ENCODE measurements around the gene CARNS1. TPM values are rescaled to one million over a fixed set of nuclear protein-coding genes. Genes with fewer than 3 reads are reported as not detected.

Gene CARNS1
- total and polyA plus RNA-seq, 9 of the 15 experiments (the other 6 are each of a cell fraction or from before 2014, with no cell fraction given), result 0.01 to 0.18 (median 0.06) TPM; not detected in 3

GRCh38 chr11:67429722-67430121 is 14.2 kb downstream of the CARNS1 start:
- BruUV-seq (replicated peaks), result no TSS peak
- Histone ChIP-seq H3K79me2 (ENCODE audit: control insufficient read depth, insufficient read depth, low read length) (peaks cover 25% of the 10 kb centered on the region), H3K36me3 (ENCODE audit: control insufficient read depth, insufficient read depth, low read length) (peaks cover 55% of the 10 kb centered on the region; the same call in 2 of the 3 replicates), H3K4me1 (replicated peaks in 1 of 2; ENCODE audit: control insufficient read depth in 2 of 2, insufficient read depth in 2 of 2, low read length in 2 of 2) (peaks cover 9 to 43% of the 10 kb centered on the region in 2 experiments; a peak in 4 of 5 replicates), H3K9me1 (ENCODE audit: control insufficient read depth, insufficient read depth, low read length) (peaks cover 4% of the 10 kb centered on the region), H3K4me2 (ENCODE audit: insufficient read depth, low read length) (peak overlapping the region; percentile 93), H3K9me3 (replicated peaks; ENCODE audit: control insufficient read depth, insufficient read depth, low read depth, low read length) (no peaks in the 10 kb centered on the region), H4K20me1 (replicated peaks; ENCODE audit: control insufficient read depth, insufficient read depth, low read length) (no peaks in the 10 kb centered on the region), H3K27me3 (ENCODE audit: control insufficient read depth in 2 of 2, insufficient read depth in 2 of 2, low read length in 2 of 2) (no peaks in the 10 kb centered on the region), H3K4me3 (peak overlapping the region; percentile 83; the same call in 1 of the 2 replicates), H3K9ac (ENCODE audit: insufficient read depth in 1 of 2, low read depth in 2 of 2, low read length in 2 of 2) (peak overlapping the region; percentile 91 to 97; a peak in 2 of 4 replicates), H2AFZ (ENCODE audit: low read depth, low read length) (no peak overlapping the region), H3K27ac (ENCODE audit: extremely low read depth, low read depth, low read length) (no peak overlapping the region)
- TF ChIP-seq THRA (IDR thresholded peaks at IDR 0.05) (no peak), MYBL2 (IDR thresholded peaks at IDR 0.05; ENCODE audit: low read depth) (no peak), MYBL2 (CRISPR knock-in tag; IDR thresholded peaks at IDR 0.05; ENCODE audit: borderline replicate concordance) (no peak), NFIC (IDR thresholded peaks at IDR 0.05) (peak; percentile 81)
- WGBS (ENCODE audit: insufficient coverage, low coverage, missing lambda C conversion rate), result 68% methylated on average over 11 of the region's 11 CpGs
- CTCF ChIA-PET (ENCODE audit: low intra/inter-chr PET ratio), result interaction anchor here (1.6 kb wide), 1 partner anchor 29 kb away, joined by 3 read pairs; no protein-coding TSS in a partner anchor
- DNase-seq (ENCODE audit: extremely low read depth in 1 of 4, low spot score in 3 of 4) (no peak), FAIRE-seq (no peak), ATAC-seq (no peak)
- POLR2A ChIA-PET, result interaction anchor here (3.6 kb wide), 1 partner anchor 8 kb away, joined by 21 read pairs; the partner anchor contains the start of gene PTPRCAP
- intact Hi-C loops (cut with micrococcal nuclease) (loop anchor here (5.0 kb wide), 1 partner anchor 78 kb away; the partner anchor contains the start of genes CDK2AP2 and PITPNM1), in situ Hi-C loops (cut with MboI) (no loop called here)

All from K562 (cell line).